ENCODE results near the gene CALHM3. TPM values are rescaled to one million over a fixed set of nuclear protein-coding genes. Genes with fewer than 3 reads are reported as not detected.

CALHM3 gene
- total and polyA plus RNA-seq, 2 experiments from 2014 or later: 0.14 to 0.19 TPM

GRCh38 chr10:103476046-103476768 lies 2.8 kb downstream of the CALHM3 start:
- H2AFZ ChIP-seq: peak overlapping the region; percentile 96
- Mint-ChIP-seq H3K27me3 (ENCODE audit: insufficient read depth, low read depth, poor library complexity) (peaks cover 13% of the 10 kb centered on the region), H3K4me3 (no peak overlapping the region), H3K27ac (peak overlapping the region; percentile 73; the same call in 1 of the 2 replicates), H3K36me3 (ENCODE audit: low read depth) (no peaks in the 10 kb centered on the region), H3K4me1 (peaks cover 25% of the 10 kb centered on the region), H3K9me3 (no peaks in the 10 kb centered on the region)
- no peaks in the 10 kb centered on the region for H3K36me3 ChIP-seq (ENCODE audit: insufficient read depth)
- no peak overlapping the region for H3K4me3 ChIP-seq
- no peaks in the 10 kb centered on the region for H3K9me2 ChIP-seq (ENCODE audit: insufficient read depth)
- H4K20me1 ChIP-seq (replicated peaks; ENCODE audit: insufficient read depth): no peaks in the 10 kb centered on the region
- no peaks in the 10 kb centered on the region for H3K4me1 ChIP-seq (ENCODE audit: insufficient read depth)
- ATAC-seq (peak; percentile 93), DNase-seq (ENCODE audit: low spot score) (peak; percentile 84)
- H3K27ac ChIP-seq (ENCODE audit: low read depth): no peak overlapping the region
- TF ChIP-seq ETS1 (IDR thresholded peaks at IDR 0.05): no peak
- no peak for TF ChIP-seq EZH2 (IDR thresholded peaks at IDR 0.05; ENCODE audit: low read depth, unreplicated experiment)
- no peak for TF ChIP-seq STAT1 (IDR thresholded peaks at IDR 0.05; ENCODE audit: unreplicated experiment)
- TF ChIP-seq ZNF114 (CRISPR knock-in tag; IDR thresholded peaks at IDR 0.05): no peak
- TF ChIP-seq POLR2AphosphoS5 (IDR thresholded peaks at IDR 0.05; ENCODE audit: low read depth): 0 out of 2 replicates have a peak, but pooled peaks have one; percentile 26
- peak; percentile 76 to 94 for TF ChIP-seq CTCF (conservative IDR thresholded peaks at IDR 0.05; ENCODE audit: low read depth in 2 of 2)
- no peak for TF ChIP-seq JUNB (IDR thresholded peaks at IDR 0.05; ENCODE audit: unreplicated experiment)
- TF ChIP-seq ZNF331 (CRISPR knock-in tag; IDR thresholded peaks at IDR 0.05; ENCODE audit: low read depth): no peak
- TF ChIP-seq EZH2phosphoT487 (IDR thresholded peaks at IDR 0.05; ENCODE audit: unreplicated experiment): no peak
- TF ChIP-seq REST (IDR thresholded peaks at IDR 0.05; ENCODE audit: unreplicated experiment): no peak
- no peak for TF ChIP-seq ZNF462 (CRISPR knock-in tag; IDR thresholded peaks at IDR 0.05)
- no peaks in the 10 kb centered on the region for H3K79me2 ChIP-seq (replicated peaks; ENCODE audit: insufficient read depth)
- no peaks in the 10 kb centered on the region for H3K27me3 ChIP-seq (ENCODE audit: insufficient read depth)
- H3F3A ChIP-seq (replicated peaks; ENCODE audit: low read depth): no peaks in the 10 kb centered on the region
- no peak overlapping the region; the same call in 1 of the 2 replicates for H3K4me2 ChIP-seq

Measured in GM23338 (cell line).